GM19025 (cell line): Measurements from ENCODE around the gene ZSCAN12.

Experiments
- ATAC-seq: cut with Tn5 transposase; IDR thresholded peaks from one replicate; pipeline ENCODE4 v1.9.1; 2021; ENCODE audit warnings: mild to moderate bottlenecking, low read depth, moderate library complexity; ENCODE audit not compliant: unreplicated experiment

The ZSCAN12 gene

DNA sequence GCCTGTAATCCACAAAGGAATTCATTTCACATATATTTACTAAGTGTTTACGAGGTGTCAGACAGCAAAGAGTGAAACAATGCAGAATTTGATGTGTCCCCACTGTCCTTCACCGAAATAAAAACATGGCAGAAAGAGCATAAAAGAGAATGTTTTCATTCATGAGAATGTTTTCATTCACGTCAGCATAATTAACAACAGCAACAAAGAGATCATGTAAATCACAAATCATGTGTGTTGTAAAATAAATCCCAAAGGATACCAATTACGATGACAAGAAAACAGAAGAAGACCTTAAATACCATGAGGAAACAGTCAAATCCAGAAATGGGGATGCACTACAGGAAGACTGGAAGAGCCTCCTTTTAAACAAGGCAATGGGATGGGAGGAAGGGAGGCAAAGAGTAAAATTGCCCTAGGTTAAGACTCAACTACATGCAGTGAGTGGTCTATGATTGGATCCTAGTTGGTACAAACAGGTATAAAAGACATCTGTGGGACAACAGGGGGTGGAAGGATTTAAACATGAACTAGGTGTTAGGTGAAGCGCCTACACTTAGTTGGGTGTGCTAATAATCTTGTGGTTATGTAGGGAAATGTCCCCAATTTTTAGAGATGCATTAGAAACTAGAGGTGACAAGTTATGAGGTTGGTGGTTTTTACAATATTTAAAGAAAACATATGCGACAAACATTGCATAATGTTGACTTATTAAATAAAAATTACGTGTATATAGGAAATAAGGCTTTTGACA lies 65.1 kb downstream of the ZSCAN12 start:
- no peak for ATAC-seq

GRCh38 chr6:28333599-28334018 lies 65.9 kb downstream of the ZSCAN12 start:
- ATAC-seq: no peak

DNA sequence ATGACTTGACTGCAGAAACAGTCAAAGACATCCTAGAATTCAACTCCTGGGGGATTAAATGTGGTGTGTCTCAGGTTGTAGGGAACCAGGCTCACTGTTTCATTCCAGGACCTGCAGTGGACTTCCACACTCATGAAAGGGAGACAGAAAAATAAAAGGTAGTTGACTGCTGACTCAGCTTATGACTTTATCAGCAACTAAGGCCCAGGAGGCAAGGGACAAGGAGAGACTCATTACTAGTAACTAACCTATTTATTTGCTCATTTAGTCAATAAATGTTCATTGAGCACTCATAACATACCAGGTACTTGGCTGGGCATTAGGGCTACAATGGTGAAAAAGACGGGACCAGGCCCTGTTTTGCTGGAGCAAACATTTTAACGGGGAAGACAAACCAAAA lies 66.5 kb downstream of the ZSCAN12 start:
- no peak for ATAC-seq

DNA sequence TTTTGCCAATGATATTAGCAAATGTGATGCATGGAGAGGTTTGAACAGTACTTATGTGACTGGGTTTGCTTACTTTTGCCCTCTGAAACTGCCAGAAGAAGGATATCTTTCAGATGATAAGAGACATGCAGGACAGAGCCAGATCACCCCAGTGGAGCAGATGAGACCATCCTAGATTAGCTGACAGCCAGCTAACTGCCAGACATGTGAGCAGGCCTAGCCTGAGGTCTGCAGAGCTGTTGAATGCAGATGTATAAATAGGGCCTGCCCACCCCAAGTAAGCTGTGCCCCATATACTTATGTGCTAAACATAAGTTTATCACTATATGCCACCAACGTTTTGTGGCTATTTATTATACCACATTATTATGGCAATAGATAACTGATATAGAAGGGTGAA lies 69.5 kb downstream of the ZSCAN12 start:
- ATAC-seq: no peak
